ENCODE measurements around the gene GMCL1.

GMCL1 gene

DNA sequence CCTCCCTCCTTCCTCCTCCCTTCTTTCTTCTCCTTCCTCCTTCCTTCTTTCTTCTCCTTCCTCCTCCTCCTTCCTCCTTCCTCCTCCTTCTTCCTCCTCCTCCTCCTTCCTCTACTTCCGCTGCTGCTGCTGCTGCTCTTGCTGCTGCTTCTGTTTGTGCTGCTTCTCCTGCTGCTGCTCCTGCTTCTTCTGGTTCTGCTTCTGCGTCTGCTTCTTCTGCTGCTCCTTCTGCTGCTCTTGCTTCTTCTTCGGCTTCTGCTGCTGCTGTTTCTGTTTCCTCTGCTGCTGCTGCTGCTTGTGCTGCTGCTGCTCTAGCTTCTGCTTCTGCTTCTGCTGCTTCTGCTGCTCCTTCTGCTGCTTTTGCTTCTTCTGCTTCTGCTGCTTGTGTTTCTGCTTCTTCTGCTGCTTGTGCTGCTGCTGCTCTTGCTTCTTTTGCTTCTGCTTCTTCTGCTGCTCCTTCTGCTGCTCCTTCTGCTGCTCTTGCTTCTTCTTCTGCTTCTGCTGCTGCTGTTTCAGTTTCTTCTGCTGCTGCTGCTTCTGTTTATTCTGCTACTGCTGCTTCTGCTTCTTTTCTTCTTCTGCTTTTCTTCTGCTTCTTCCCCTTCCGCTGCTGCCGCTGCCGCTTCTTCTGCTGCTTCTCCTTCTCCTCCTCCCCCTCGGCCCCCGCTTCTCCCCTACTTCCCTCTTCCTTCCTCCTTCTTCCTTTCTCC lies 72.9 kb downstream of the GMCL1 start:
- H3K9me3 ChIP-seq (ENCODE audit: severe bottlenecking) = no peaks in the 10 kb centered on the region
- TF ChIP-seq CTCF (IDR thresholded peaks at IDR 0.05; ENCODE audit: low read depth, low read length) = no peak
- no peak overlapping the region for H3K4me3 ChIP-seq (ENCODE audit: low read depth, low read length)
- no peak for DNase-seq
- H3K27ac ChIP-seq = no peak overlapping the region
- H3K36me3 ChIP-seq = peaks cover 77% of the 10 kb centered on the region
- no peaks in the 10 kb centered on the region for H3K27me3 ChIP-seq (ENCODE audit: insufficient read depth, low read depth, severe bottlenecking)

GRCh38 chr2:69907216-69907615 lies 77.8 kb downstream of the GMCL1 start:
- no peak for TF ChIP-seq CTCF (IDR thresholded peaks at IDR 0.05; ENCODE audit: low read depth, low read length)
- no peak overlapping the region for H3K27ac ChIP-seq
- H3K9me3 ChIP-seq (ENCODE audit: severe bottlenecking) = no peaks in the 10 kb centered on the region
- H3K36me3 ChIP-seq = peaks cover 62% of the 10 kb centered on the region
- H3K4me3 ChIP-seq (ENCODE audit: low read depth, low read length) = no peak overlapping the region
- no peaks in the 10 kb centered on the region for H3K27me3 ChIP-seq (ENCODE audit: insufficient read depth, low read depth, severe bottlenecking)
- DNase-seq = no peak

DNA sequence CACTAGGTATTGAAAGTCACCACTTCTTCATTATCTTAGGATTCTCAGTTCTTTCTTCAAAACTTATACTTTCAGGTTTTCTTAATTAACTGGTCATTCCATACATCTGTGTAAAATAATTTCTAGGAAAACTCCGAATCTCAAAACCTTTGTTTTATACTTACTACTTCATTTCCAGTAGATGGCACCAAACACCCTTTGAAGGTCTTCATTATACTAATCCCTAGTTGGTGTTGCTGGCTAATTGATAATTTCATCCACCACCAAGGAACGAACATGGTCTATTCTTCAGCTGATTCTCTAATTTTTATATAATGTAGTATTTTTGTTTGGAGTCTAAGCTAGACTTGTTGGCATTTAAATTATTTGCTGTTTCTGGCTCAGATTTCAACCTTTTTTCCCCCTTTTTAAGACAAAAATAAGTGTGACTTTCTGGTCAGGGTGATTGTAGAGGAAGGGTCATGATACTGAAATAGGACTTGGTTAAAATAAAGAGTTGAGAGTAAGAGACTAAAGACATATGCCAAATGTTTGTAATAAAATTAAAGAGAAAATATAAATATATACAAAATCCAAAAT lies 82.6 kb downstream of the GMCL1 start:
- DNase-seq = no peak
- 0 out of 2 replicates have a peak, but pooled peaks have one; percentile 8 for TF ChIP-seq CTCF (IDR thresholded peaks at IDR 0.05; ENCODE audit: low read depth, low read length)
- no peaks in the 10 kb centered on the region for H3K27me3 ChIP-seq (ENCODE audit: insufficient read depth, low read depth, severe bottlenecking)
- H3K27ac ChIP-seq = no peak overlapping the region
- H3K9me3 ChIP-seq (ENCODE audit: severe bottlenecking) = no peaks in the 10 kb centered on the region
- H3K4me3 ChIP-seq (ENCODE audit: low read depth, low read length) = no peak overlapping the region
- peaks cover 35% of the 10 kb centered on the region for H3K36me3 ChIP-seq

DNA sequence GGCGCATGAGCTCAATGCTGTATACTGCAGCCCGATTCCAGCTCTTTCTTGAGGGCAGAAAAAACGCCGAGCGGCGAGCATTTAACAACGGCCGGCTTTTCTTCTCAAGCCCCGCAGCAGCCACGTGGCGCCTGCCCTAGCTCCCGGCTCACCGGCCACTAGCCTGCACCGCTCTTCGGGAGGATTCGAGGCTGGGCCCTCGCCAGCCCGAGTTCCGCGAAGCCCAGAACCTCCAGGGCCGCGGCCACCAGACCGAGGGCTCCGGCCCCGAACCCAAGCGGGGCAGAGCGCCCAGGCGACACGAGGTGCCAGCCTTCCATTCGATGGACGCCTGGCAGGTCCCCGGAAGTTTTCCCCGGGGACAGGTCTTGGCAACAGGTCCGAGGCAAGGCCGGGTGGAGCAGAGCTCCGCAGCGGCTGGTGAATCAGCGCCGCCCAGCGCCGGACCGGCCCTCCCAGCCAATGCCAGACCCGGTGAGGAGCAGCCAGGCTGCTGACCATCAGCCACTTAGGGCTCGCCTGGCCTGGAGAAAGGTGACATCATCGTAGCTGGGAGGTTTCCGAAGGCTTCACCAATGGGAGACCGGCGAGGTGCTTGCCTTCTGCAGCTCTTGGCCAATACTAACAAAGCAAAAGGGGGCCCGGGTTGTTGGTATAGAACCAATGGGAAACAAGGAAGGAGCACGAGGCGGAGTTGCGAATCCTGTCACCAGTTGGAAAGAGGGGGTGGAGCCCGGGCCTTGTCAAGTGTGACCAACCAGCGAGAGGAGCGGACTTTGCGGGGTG lies 84.9 kb downstream of the GMCL1 start:
- no peaks in the 10 kb centered on the region for H3K27me3 ChIP-seq (ENCODE audit: insufficient read depth, low read depth, severe bottlenecking)
- no peaks in the 10 kb centered on the region for H3K9me3 ChIP-seq (ENCODE audit: severe bottlenecking)
- peak; percentile 63 for TF ChIP-seq CTCF (IDR thresholded peaks at IDR 0.05; ENCODE audit: low read depth, low read length)
- peak overlapping the region; percentile 82 for H3K4me3 ChIP-seq (ENCODE audit: low read depth, low read length)
- H3K36me3 ChIP-seq = peaks cover 23% of the 10 kb centered on the region
- peak overlapping the region; percentile 87 for H3K27ac ChIP-seq
- DNase-seq = peak; percentile 100

DNA sequence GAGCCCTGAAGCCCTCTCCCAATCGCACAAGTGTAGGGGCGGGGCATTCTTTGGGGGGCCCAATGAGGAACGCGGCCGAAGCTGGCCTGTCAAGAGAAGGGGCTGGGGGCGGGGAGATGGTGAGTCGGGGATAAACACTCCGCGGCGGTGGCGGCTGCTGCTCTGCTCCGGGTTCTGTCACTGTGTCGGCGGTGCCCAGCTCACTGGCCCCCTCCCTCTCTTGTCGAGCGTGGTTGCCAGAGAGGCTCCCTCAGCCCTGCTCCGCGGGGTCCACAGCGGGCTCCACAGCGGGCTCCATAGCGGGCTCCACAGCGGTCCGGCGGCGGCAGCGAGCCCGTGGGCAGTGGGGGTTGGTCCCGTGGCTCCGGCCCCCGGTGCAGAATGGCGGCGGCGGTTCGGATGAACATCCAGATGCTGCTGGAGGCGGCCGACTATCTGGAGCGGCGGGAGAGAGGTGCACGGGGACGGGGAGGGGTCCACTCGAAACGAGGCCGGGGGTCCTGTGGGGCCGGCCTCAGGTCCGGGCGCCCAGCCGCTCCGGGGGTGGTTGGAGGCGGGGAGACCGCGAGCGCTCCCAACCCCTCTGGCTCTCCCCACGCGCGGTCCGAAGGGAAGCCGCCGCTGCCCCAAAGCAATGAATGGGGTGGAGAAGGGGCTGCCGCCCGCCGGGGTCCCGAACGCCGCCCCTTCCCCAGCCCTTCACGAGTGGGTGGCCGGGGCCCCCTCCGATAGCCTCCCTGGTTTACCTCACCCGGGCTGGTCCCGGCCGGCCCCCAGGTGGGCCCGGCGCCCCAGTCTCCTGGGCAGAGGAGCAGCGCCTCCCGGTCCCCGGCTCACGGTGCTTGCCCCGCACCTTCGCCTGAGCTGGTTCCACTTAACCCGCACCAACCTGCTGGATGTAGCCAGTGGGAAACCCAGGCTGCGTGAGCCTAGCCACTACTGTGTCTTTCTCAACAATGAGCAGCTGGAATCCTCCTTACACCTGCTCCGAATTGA lies 85.8 kb downstream of the GMCL1 start, which contains the start of gene MXD1:
Gene MXD1, plus strand, starts transcription at position 160 of the 996 bp plus-strand sequence. Its CDS starts 222 bp downstream, at position 382.
- peak within 1 kb of the TSS; percentile 87 for H3K27ac ChIP-seq
- TF ChIP-seq CTCF (IDR thresholded peaks at IDR 0.05; ENCODE audit: low read depth, low read length) = no peak
- peak; percentile 25 for DNase-seq
- H3K9me3 ChIP-seq (ENCODE audit: severe bottlenecking) = no peaks in the 10 kb centered on the region
- peak within 1 kb of the TSS; percentile 82 for H3K4me3 ChIP-seq (ENCODE audit: low read depth, low read length)
- H3K36me3 ChIP-seq = peaks cover 28% of the 10 kb centered on the region
- H3K27me3 ChIP-seq (ENCODE audit: insufficient read depth, low read depth, severe bottlenecking) = no peaks in the 10 kb centered on the region
